Sigmoid colon (tissue), 4 donors: Measurements from ENCODE around the gene RHEX.

Experiments used
- CTCF ChIP-seq, 4 experiments: fragments of 450-650 bp in 3 of 4; fragments of 200-600 bp in 1 of 4; IDR thresholded peaks; one replicate each; pipeline ENCODE4 v1.5.1; 2016 to 2019; ENCODE audit warnings: antibody characterized with exemption in 4 of 4, mild to moderate bottlenecking in 3 of 4, moderate library complexity in 2 of 4
- EP300 ChIP-seq, 4 donors: sonication (generic); formaldehyde crosslinking; IDR thresholded peaks; one replicate each; pipeline ENCODE4 v1.6.1; 2017; ENCODE audit warnings: antibody characterized with exemption in 4 of 4
- POLR2A ChIP-seq, 2 donors: fragments of 450-650 bp; IDR thresholded peaks; one replicate each; pipeline ENCODE4 v1.6.1; 2016; ENCODE audit warnings: antibody characterized with exemption in 2 of 2, mild to moderate bottlenecking in 2 of 2, moderate library complexity in 2 of 2
- POLR2AphosphoS5 ChIP-seq, 4 donors: sonication (generic); formaldehyde crosslinking; IDR thresholded peaks; one replicate each; pipeline ENCODE4 v1.6.1; 2017; ENCODE audit warnings: antibody characterized with exemption in 4 of 4

- TF ChIP-seq CTCF (IDR thresholded peaks at IDR 0.05) (no peak), POLR2A (IDR thresholded peaks at IDR 0.05) (no peak), EP300 (IDR thresholded peaks at IDR 0.05) (no peak), POLR2AphosphoS5 (IDR thresholded peaks at IDR 0.05) (no peak)
Measured at GRCh38 chr1:206049919-206050600, 2.9 kb upstream of the RHEX start.
